Caki2 (cell line): Measurements from ENCODE around the gene COPS9. TPM values are rescaled to one million over a fixed set of nuclear protein-coding genes. Genes with fewer than 3 reads are reported as not detected.

Experiments
- DNase-seq: peaks from one replicate; pipeline ENCODE4 v3.0.0-alpha.2; 2015; ENCODE audit warnings: low read depth
- in situ Hi-C: cut with HindIII; loops from 2 replicates; pipeline ENCODE4 v1.10.0; 2016; ENCODE audit warnings: low sequenced_read_pairs, low pct_unique_long_range_greater_than_20kb, mixed read lengths
- total RNA-seq: library from RNA; depleted of rRNA; stranded (reverse); fragments of >200 nt; shearing (Covaris generic); gene quantifications from 2 replicates; pipeline ENCODE4 v1.2.3, GENCODE V29; 2014; ENCODE audit warnings: low replicate concordance; rRNA removed

The COPS9 gene
- 72.6 and 116 TPM in 2 replicates for total RNA-seq

GRCh38 chr2:240136013-240136670, at the start of gene COPS9:
Gene COPS9, minus strand, starts transcription at chr2:240136305. Its CDS starts 21 bp downstream, at chr2:240136284.
- DNase-seq, result peak; percentile 65

GRCh38 chr2:240184656-240185055, 48.6 kb upstream of the COPS9 start:
- no peak for DNase-seq
- in situ Hi-C loops, result no loop called here

More at GRCh38 chr2:240136013-240136670, at the start of gene COPS9:
- in situ Hi-C loops, result no loop called here

DNA sequence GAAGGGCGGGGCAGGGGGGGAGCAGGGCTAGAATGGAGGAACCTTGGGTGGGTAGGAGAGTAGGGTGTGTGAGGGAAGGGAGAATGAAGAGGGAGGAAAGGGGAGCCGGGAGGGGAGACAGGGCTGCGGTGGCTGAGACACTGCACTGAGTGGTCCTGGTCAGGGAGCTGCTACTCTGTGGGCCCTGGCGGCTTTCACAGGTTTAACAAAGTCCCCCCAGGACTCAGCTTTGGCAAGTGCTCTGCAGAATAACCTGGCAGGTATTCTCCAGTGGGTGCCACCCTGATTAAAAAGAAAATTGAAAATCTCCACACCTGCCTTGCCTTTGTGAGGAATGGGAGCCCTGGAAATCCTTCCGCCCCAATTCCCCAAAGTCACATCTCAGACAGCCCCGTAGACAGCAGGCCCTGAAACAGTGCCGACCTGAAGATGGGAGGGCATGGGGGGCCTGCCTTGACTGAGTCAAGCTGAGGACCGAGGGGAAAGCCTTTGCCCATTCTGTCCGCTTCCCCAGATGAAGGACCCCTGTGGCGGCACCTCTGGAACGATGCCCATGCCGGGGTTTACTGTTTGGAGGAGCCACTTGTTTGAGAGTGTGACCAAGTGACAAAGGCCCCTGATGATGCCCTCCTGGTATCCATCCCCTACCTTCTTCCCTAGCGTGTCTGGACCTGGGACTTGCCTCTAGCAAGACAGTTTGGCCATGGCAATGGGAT, 47.9 kb upstream of the COPS9 start:
- no peak for DNase-seq
- in situ Hi-C loops, result no loop called here

GRCh38 chr2:240183006-240183874, 47.1 kb upstream of the COPS9 start:
- DNase-seq, result no peak
- in situ Hi-C loops, result no loop called here

DNA sequence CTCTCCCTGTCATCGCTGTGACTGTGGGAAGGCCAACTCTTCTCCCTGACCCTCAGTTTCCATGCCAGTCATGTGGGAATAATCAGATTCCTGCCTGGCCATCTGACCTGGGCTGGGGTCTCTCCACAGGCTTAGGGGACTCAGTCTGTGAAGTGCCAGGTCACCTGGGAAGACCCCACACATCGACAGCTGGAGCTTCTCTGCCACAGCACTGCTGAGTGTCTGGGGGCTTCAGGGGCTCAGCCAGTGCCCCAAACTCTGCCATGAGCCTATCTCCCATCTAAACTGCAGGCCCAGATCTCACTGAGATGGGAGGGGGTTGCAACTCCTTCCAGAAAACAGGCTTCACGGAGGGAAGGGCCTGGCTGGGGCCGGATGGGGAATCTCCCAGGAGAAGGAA, 46.4 kb upstream of the COPS9 start:
- in situ Hi-C loops, result no loop called here
- no peak for DNase-seq

GRCh38 chr2:240182001-240182400, 45.9 kb upstream of the COPS9 start:
- in situ Hi-C loops, result no loop called here
- no peak for DNase-seq

GRCh38 chr2:240179941-240180666, 44.0 kb upstream of the COPS9 start:
- in situ Hi-C loops, result no loop called here

DNA sequence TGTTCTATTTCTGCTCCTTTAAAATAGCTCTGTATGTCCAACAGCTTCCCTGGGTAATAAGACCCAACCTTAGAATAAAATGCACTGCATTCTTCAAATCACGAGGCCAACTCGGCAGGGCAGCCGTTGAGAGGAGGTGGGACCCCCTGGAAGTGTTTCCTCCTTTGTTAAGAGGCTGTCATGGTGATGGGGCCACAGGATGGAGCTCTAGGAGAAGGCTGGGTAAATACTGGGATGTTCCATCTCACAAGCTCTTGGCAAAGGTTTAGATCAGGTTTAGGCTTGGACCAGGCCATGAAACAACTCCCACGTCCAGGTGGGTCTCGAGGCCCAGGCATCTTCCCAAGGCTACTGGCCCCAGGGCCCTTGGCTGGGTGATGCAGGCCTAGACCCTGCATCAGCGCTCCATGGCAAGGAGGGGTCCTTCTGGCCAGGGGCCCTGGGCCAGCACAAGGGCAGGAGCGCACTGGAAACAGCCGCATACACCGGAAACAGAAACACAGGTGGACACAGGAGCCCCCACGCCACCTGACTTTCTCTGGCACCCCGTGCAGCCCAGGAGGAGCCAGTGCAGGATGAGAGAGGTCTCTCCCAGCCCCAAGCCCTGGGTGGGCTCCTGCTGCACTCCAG, 43.2 kb upstream of the COPS9 start:
- no peak for DNase-seq
- in situ Hi-C loops, result no loop called here

More at GRCh38 chr2:240179941-240180666, 44.0 kb upstream of the COPS9 start:
- DNase-seq, result no peak

DNA sequence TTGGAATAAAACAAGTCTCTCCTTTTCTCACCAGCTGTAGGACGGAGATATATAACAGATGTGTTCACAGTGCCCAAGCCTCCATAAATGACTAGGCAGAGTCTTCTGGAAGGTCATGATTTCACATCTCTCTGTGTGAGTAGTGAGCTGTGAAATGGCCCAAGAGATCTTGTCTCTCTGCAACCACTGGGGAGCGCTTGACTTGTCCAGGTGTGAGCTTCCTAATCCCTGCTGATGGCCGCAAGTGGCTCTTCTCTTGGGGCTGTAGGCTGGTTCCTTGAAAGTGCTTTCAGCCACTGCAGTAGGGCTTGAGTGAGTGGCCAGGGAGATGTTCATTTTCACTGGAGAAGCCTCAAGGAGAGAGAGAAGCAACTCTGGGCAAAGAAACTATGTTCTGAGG, 42.5 kb upstream of the COPS9 start:
- DNase-seq, result no peak
- in situ Hi-C loops, result no loop called here

DNA sequence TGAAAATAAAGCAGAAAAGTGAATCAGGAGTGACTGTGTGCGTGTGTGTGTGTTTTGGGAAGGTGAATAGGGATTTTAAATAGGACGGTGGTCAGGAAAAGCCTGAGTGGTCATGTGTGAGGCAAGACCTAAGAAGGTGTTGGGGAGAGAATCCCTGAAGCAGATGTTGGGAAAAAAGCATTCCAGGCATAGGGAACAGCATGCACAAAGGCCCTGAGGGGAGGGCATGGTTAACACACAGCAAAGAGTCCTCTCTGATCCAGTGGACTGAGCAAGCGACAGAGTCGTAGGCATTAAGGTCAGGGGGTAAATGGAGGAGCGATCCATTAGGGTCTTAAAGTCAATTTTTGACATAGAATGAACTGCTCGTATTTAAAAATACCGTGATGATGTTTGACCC, 38.4 kb upstream of the COPS9 start:
- no peak for DNase-seq
- in situ Hi-C loops, result no loop called here

DNA sequence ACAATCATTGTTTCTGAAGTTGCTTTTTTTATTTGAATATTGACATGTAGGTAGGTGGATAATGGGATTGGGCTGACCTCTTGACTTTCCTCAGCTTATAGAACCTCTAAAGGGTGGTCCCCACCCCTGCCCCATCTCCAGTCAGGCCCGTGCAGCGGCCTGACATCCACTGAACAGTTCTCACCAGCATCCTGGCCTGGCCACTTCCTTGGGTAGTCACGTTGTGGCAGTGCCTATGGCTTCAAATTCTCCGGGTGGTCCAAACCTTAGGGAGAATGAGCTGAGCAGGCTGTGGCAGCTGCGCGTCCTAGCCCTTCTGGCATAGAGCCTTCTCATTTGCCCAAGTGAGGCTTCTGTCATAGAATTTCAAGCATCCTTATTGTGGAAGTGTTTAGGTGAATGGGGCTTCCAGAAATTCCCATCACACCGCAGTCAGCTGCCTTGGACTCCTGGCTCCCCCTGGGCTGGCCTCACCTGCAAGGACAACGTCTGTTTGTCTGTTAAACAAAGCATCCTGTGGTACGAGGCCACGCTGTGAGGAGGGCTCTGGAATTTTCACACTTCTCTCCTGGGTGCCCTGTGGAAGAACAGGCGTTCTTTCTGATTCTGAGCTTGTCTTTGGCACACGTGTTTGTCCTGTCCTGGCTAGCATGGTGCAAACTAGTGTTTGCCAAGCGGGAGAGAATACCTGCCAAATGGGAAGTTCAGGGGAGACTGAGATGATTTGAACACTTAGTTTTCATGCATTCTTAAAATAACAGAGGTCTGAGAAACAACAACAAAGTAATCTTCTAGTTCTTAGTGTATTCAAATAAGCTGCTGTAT, 36.2 kb upstream of the COPS9 start:
- no peak for DNase-seq
- in situ Hi-C loops, result no loop called here

DNA sequence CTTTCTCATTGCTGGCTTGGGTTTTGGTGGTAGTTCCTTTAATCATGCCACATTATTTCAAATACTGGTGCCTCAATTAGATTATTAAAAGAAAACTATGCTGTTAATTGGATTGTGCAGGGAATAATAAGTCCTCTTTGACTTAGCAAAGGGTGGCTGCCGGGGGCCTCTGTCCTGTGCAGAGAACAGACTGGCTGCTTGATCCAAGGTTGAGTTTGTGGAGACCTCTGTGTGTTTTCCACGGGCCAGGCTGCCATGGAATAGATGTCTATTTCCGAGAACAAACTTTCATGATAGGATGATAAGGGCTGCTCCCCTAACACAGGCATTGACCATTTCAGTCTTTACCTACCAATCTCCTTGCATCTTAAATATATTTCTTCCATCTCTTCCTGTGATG, 34.8 kb upstream of the COPS9 start:
- in situ Hi-C loops, result no loop called here
- DNase-seq, result no peak

- in situ Hi-C loops, result no loop called here
- no peak for DNase-seq
Observed at GRCh38 chr2:240170354-240170735, 34.2 kb upstream of the COPS9 start.

DNA sequence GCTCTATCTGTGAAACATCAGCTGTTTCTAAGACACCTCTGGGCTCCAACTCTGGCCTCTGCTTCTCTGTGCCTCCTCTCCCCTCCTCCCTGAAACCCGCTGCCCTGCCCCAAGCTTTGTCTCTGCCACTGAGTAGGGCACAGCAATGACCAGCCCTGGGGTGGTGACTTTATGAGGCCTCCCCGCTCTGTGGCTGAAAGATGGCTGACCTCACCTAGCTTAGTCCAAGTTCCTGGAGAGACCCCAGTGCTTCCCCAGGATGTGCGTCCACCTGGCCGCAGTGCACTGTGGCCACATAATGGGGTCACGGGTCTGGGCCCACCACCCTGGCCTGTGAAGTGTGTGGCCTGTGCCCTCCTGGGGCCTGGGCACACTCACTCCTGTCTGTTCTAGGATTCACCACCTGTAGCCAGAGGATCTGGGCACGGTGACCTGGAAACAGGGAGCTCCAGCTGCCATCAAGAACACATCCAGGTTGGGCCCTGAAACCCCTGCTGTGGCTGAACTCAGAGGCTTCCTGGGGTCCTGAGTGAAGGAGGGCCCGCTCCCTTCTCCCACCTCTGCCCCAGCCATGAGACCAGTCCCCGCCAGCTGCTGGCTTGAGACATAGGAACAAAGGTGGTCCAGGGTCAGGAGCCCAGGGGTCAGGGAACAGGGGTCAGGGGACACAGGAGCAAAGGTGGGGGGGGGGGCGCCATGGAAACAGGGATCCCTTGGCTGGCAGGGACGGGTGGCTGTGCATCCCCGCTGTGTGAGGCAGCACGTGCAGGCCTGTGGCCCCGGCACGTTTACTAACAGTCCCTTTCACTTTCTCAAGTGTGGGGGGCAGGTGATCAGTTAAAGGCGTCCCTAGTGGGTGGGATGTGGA, 33.6 kb upstream of the COPS9 start:
- in situ Hi-C loops, result no loop called here
- DNase-seq, result no peak

- in situ Hi-C loops, result no loop called here
- DNase-seq, result no peak
Observed at GRCh38 chr2:240168546-240169361, 32.6 kb upstream of the COPS9 start.

GRCh38 chr2:240168041-240168440, 31.9 kb upstream of the COPS9 start:
- in situ Hi-C loops, result no loop called here

More at GRCh38 chr2:240168041-240168440, 31.9 kb upstream of the COPS9 start:
- no peak for DNase-seq
